Activated CD8-positive, alpha-beta memory T cell treated with anti-CD3 and anti-CD28 coated beads, Interleukin-2, amount 10 ng/mL, durations not matched to agents 7 days and 5 days (primary cell): ENCODE measurements around the gene TMEM72. TPM values are rescaled to one million over a fixed set of nuclear protein-coding genes. Genes with fewer than 3 reads are reported as not detected.

Source experiments
- ATAC-seq: fragments of 150-1000 bp; cut with Tn5 transposase; one replicate; pipeline ENCODE4 v1.10.0; 2021; ENCODE audit warnings: moderate library complexity
- CTCF ChIA-PET: fragments of 350-600 bp; sonication (Branson Sonifier 250); formaldehyde crosslinking; loops from one replicate; lab custom pipeline; 2021; ENCODE audit warnings: antibody characterized with exemption; lab: Charles Lee
- DNase-seq: peaks from one replicate; pipeline ENCODE4 v3.0.0-alpha.2; 2020
- H3K27ac Mint-ChIP-seq: one replicate; pipeline ENCODE4 v1.8.0; 2021; ENCODE audit warnings: mild to moderate bottlenecking, mixed read lengths
- H3K27me3 Mint-ChIP-seq: one replicate; pipeline ENCODE4 v1.8.0; 2021; ENCODE audit warnings: mixed read lengths
- H3K36me3 Mint-ChIP-seq: one replicate; pipeline ENCODE4 v1.8.0; 2021; ENCODE audit warnings: mild to moderate bottlenecking, mixed read lengths
- H3K4me1 Mint-ChIP-seq: one replicate; pipeline ENCODE4 v1.8.0; 2021; ENCODE audit warnings: mixed read lengths
- H3K4me3 Mint-ChIP-seq: one replicate; pipeline ENCODE4 v1.8.0; 2021; ENCODE audit warnings: mild to moderate bottlenecking, moderate library complexity, mixed read lengths
- H3K9me3 Mint-ChIP-seq: one replicate; pipeline ENCODE4 v1.8.0; 2022; ENCODE audit warnings: low read depth, mixed read lengths
- total RNA-seq, 2 experiments: library from RNA; stranded (reverse); gene quantifications; one replicate each; pipeline ENCODE4 v1.2.3, GENCODE V29; 2021

Gene TMEM72
- total RNA-seq, 2 experiments from 2014 or later, result not detected

DNA sequence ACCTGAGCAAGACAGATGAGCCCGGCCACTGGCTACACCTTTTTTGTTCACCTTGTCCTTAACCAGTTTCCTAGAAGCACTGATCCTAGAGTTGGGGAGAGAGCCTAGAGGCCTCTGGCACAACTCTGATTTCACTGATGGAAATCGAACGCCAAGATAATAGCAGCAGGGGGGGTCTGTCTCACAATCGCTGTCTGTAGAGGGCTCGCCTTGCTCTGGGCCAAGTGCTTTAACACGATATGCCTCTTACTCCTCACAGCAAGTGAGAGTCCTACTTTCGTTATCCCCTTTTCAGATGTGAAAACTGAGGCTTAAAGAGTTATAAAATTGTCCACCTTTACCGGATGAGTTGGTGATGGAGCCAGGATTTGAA is 48.9 kb downstream of the TMEM72 start:
- H3K4me1 Mint-ChIP-seq, result peaks cover 14% of the 10 kb centered on the region
- H3K4me3 Mint-ChIP-seq, result peak overlapping the region; percentile 25
- no peaks in the 10 kb centered on the region for H3K27me3 Mint-ChIP-seq
- CTCF ChIA-PET, result no interaction called here
- no peak for ATAC-seq
- H3K27ac Mint-ChIP-seq, result no peak overlapping the region
- H3K36me3 Mint-ChIP-seq, result peaks cover 9% of the 10 kb centered on the region
- DNase-seq, result no peak
- no peaks in the 10 kb centered on the region for H3K9me3 Mint-ChIP-seq

DNA sequence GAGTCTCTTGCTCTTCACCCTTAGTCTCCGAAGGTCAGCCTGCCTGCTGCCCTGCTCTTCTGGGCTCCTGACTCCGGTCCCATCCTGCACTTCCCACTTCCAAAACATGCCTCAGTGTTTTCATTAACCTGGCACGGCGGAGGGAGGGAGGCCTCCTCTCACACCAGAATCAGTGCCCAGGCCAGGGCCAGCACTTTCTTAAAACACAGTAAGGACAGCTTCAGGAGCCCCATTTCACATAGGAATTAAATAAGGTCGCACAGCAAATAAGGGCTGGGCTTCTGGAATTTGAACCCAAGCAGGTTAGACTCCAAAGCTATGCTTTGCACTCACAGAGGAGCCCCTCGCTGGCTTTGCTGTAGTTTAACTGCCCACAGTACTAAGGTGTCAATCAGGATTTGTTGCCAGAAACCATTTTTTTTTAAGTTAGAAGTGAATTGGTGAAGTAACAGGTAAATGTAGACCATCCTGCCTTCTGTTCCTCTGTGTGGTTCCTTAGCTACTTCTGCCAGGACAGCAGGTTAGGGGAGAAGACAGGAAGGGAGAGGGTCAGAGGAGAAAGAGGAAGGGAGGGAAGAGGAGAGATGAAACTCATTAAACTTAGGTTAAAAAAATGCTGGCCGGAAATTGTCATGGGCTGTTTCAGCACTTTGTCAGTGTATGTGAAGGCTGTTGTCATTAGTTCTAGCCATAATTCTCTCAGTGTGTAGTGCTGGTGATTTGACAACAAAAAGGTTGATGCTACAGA is 49.5 kb downstream of the TMEM72 start:
- H3K27ac Mint-ChIP-seq, result no peak overlapping the region
- peak; percentile 18 for DNase-seq
- peaks cover 9% of the 10 kb centered on the region for H3K36me3 Mint-ChIP-seq
- no peak for ATAC-seq
- peak overlapping the region; percentile 25 for H3K4me3 Mint-ChIP-seq
- H3K4me1 Mint-ChIP-seq, result peaks cover 14% of the 10 kb centered on the region
- no peaks in the 10 kb centered on the region for H3K9me3 Mint-ChIP-seq
- H3K27me3 Mint-ChIP-seq, result no peaks in the 10 kb centered on the region
- CTCF ChIA-PET, result interaction anchor here (1.3 kb wide), 1 partner anchor 28 kb away, joined by 6 read pairs; no protein-coding TSS in a partner anchor

DNA sequence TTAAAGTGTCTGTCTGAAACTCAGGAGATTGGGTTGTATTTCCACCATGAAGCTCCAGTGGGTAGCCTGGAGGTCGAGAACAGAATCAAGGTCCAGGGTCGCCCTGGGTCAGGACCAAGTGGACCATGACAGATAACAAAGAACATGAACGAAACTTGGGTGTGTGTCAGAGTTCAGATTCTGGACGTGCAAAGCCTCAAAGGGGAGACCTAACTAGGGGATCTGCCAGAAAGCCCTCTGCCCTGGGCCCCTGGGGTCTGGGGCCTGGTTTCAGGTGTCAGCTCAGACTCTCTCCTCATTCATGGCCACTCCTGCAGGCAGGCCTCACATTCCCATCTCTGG is 50.1 kb downstream of the TMEM72 start:
- Mint-ChIP-seq H3K27me3 (no peaks in the 10 kb centered on the region), H3K4me3 (no peak overlapping the region), H3K4me1 (peaks cover 17% of the 10 kb centered on the region), H3K27ac (no peak overlapping the region), H3K9me3 (no peaks in the 10 kb centered on the region), H3K36me3 (peaks cover 7% of the 10 kb centered on the region)
- DNase-seq (peak; percentile 37), ATAC-seq (no peak)
- CTCF ChIA-PET, result interaction anchor here (1.3 kb wide), 1 partner anchor 28 kb away, joined by 6 read pairs; no protein-coding TSS in a partner anchor

DNA sequence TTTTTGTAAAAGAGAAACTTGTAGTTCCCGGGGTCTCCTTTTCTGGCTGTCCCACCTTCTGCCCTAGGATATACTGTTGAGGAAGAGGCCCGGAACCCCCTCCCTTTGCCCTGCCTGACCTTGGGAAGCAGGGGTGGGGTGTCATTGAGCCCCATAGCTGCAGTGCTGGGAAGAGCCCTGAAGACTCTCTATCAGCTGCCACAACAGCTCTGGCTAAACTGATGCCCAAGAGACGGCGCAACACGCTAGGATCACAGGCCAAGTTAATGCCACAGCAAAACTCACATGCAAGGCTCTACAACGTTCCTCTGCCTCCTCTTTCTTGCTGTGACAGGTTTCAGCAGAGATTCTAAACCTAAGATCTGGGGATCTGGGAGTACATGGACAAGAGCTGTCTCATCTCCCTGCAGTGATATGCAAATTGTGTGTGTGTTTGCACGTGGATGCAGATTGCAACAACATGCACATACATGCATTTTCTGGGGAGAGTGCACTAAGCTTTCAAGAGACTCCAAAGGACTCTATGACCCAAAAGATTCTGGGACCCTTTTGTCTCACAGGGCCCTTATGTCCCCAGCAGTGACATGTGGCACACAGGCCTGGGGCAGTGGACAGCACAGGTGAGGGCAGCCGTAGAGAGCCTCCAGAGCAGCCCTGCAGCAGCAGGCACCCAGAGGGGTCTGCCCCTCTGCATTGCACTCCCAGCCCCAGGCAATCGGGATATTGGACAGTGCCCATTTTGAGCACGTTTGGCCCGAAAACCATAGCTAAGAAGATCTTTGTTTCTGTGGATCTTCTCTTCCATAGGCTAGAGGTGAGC is 51.0 kb downstream of the TMEM72 start:
- no peak overlapping the region for H3K4me3 Mint-ChIP-seq
- CTCF ChIA-PET, result interaction anchor here (1.3 to 3.1 kb wide), 2 partner anchors 12 to 29 kb away, joined by 4 to 16 read pairs; no protein-coding TSS in a partner anchor
- H3K9me3 Mint-ChIP-seq, result no peaks in the 10 kb centered on the region
- H3K4me1 Mint-ChIP-seq, result peaks cover 24% of the 10 kb centered on the region
- ATAC-seq (no peak), DNase-seq (peak; percentile 18)
- H3K27ac Mint-ChIP-seq, result no peak overlapping the region
- peaks cover 2% of the 10 kb centered on the region for H3K36me3 Mint-ChIP-seq
- H3K27me3 Mint-ChIP-seq, result no peaks in the 10 kb centered on the region

DNA sequence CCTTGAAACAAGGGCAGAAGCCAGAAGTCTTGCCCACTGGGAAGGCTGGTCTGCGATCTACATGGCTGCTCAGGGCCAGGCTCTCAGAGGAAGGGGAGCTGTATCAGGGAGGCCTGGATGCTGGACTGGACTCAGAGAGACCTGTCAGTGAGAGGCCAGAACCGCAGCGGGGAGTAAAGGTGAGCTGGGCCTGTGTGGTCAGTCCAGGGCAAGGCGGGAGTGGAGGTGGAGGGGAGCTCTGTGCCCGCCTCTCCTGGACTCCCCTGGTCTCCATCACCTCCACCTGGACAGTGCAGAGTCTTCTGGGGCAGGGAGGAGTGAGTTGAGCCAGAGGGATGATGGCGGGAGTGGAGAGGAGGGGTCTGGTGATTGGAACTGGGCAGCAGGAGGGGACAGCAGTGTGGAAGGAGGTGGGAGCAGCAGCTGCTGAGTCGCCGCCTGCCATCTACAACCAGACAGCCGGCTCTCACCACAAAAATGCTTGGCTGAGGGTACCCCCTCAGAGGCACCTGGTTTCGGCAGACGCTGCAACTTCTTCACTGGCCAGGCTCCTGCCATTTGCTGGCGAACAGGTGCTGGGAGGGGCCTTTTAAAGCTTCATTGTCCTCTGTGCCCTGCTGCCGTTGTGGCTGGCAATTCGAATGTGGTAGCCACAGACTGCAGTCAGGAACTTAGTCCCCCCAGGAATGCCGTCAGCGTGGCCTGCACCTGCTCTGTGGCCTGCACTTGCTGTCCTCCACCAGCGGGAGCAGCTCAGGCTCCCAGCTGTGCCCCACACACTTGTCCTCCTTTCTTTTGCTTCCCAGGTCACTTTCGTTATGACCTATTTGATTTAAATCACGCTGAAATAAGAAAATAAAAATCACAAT is 52.0 kb downstream of the TMEM72 start:
- no peaks in the 10 kb centered on the region for H3K27me3 Mint-ChIP-seq
- ATAC-seq (no peak), DNase-seq (no peak)
- CTCF ChIA-PET, result interaction anchor here (1.3 to 3.1 kb wide), 4 partner anchors 10 to 30 kb away, joined by 4 to 16 read pairs (median 6); no protein-coding TSS in a partner anchor
- H3K4me1 Mint-ChIP-seq, result peaks cover 27% of the 10 kb centered on the region
- no peaks in the 10 kb centered on the region for H3K9me3 Mint-ChIP-seq
- H3K36me3 Mint-ChIP-seq, result no peaks in the 10 kb centered on the region
- H3K27ac Mint-ChIP-seq, result no peak overlapping the region
- H3K4me3 Mint-ChIP-seq, result no peak overlapping the region

DNA sequence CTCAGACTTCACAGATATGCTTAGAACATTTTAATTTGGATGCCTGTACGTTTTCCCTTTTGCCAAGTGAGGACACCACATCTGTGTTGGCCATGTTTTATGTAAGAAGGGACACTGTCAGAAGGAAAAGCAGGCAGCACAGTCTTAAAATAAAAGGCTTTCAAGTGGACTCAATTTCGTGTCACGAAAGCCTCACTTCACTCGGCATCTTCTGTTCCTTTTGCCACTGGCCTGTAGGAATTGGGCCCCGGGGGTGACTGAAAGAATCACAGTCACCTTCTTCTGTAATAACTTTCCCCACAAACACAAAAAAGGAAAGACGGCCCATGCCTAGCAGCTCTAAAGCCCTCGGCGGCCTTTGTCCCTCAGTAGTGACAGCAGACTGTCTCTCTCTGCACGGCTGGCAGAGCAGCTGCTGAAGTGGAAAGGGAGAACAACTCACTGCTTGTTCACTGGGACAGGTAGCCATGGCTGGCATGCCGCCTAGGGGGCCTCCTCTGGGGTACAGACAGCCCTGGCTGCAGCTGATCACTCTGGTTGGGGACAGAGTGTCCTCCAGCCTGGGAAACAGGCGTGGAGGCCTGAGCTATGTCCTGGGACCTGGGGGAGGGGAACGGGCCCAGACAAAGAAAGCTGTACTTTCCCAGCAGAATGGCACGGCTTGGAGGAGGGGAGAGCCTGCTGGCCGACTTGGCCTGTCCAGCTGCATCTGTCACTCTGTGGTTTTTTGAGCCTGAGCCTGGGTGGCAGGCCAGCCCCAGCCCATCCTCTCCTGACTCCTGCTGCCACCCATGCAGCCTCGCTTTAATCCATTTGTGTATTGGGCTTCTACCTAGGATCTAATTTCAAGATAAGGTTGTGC is 52.9 kb downstream of the TMEM72 start:
- Mint-ChIP-seq H3K9me3 (no peaks in the 10 kb centered on the region), H3K36me3 (peaks cover 2% of the 10 kb centered on the region), H3K27me3 (no peaks in the 10 kb centered on the region), H3K4me3 (no peak overlapping the region), H3K27ac (no peak overlapping the region), H3K4me1 (peaks cover 27% of the 10 kb centered on the region)
- ATAC-seq, result no peak
- DNase-seq, result peak; percentile 35
- CTCF ChIA-PET, result interaction anchor here (1.3 to 3.1 kb wide), 4 partner anchors 10 to 31 kb away, joined by 5 to 16 read pairs (median 6); no protein-coding TSS in a partner anchor

DNA sequence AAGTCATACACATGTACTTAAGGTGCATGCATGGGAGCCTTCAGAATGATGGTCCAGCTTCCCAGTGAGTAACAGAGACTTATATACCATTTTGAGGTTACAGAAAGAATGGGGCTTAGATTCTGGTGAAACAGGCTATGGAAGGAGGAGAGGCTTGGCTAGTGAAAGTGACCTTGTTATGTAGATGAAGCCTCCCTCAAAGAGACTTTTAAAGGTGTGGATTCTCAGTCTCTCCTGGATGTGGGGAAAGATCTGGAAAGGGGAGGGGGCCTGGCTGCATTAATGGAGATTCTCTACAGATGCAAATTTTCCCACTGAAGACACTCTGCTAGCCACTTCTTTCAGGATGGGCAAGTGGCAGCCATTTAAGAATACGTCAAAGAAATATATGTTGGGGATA is 54.0 kb downstream of the TMEM72 start:
- Mint-ChIP-seq H3K4me3 (no peak overlapping the region), H3K27me3 (no peaks in the 10 kb centered on the region), H3K36me3 (peaks cover 2% of the 10 kb centered on the region), H3K4me1 (peaks cover 31% of the 10 kb centered on the region), H3K9me3 (no peaks in the 10 kb centered on the region), H3K27ac (no peak overlapping the region)
- CTCF ChIA-PET, result interaction anchor here (0.8 to 3.1 kb wide), 5 partner anchors 8 to 32 kb away, joined by 3 to 16 read pairs (median 7); no protein-coding TSS in a partner anchor
- DNase-seq, result no peak
- ATAC-seq, result no peak

DNA sequence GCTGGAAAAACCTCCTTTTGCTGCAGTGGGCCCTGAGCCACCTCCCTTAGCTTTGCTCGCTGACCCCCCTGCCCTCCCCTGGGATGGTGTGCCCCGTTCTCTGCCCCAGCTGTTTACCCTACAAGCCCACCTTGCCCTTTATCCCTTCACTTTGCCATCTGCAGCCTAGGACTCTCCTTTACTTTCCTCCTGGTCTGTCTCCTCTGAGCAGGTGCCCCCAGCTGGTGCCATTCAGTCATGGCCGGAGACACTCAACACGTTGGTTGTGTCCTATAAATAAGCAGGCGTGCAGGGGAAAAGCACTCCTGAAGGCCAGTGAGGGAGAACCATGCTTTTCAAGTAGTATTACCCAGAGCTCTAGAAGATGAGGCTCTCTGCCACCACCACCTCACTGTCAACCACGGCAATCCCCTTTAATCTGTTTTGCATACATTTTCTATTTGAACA is 54.5 kb downstream of the TMEM72 start:
- H3K27ac Mint-ChIP-seq, result no peak overlapping the region
- H3K4me1 Mint-ChIP-seq, result peaks cover 31% of the 10 kb centered on the region
- H3K27me3 Mint-ChIP-seq, result no peaks in the 10 kb centered on the region
- DNase-seq (no peak), ATAC-seq (no peak)
- no peak overlapping the region for H3K4me3 Mint-ChIP-seq
- H3K36me3 Mint-ChIP-seq, result peaks cover 2% of the 10 kb centered on the region
- H3K9me3 Mint-ChIP-seq, result no peaks in the 10 kb centered on the region
- CTCF ChIA-PET, result interaction anchor here (0.8 to 2.7 kb wide), 7 partner anchors 8 to 33 kb away, joined by 3 to 11 read pairs (median 4); partner anchors contain the start of gene DEPP1

DNA sequence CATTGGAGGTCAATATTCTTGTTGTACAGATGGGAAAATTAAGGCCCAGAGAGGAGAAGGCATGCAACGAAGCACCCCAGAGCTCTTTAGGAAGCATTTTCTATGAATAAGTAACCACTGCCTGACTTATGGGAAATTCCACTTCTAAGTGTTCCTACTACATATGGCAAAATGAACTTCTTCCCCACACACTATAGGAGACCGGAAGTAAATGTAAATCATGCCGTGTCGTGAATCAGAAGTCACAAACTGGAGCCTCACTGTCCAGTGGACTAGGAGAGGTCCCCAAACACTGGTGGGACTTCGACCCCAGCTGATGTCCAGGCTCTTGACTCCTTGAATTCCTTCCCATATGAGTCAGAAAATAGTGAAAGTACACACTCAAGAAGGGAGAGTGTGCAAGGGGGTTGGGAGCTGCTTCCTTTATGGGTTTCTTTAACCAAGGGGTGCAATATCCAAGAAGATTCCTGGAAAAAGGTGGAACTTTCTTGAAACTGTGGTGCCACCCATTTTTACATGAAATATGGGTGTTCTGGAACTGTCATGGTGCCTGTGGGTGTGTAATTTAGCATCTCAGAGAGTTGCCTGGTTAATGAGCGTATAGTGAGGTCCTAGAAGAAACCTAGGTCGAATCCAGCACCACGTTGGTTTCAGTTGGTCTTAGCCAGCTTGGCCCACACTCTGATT is 55.1 kb downstream of the TMEM72 start:
- CTCF ChIA-PET, result interaction anchor here (0.8 to 2.7 kb wide), 7 partner anchors 8 to 33 kb away, joined by 3 to 11 read pairs (median 4); partner anchors contain the start of gene DEPP1
- Mint-ChIP-seq H3K27ac (no peak overlapping the region), H3K9me3 (no peaks in the 10 kb centered on the region), H3K36me3 (peaks cover 2% of the 10 kb centered on the region), H3K27me3 (no peaks in the 10 kb centered on the region), H3K4me1 (peaks cover 31% of the 10 kb centered on the region), H3K4me3 (no peak overlapping the region)
- DNase-seq, result no peak
- ATAC-seq, result no peak

DNA sequence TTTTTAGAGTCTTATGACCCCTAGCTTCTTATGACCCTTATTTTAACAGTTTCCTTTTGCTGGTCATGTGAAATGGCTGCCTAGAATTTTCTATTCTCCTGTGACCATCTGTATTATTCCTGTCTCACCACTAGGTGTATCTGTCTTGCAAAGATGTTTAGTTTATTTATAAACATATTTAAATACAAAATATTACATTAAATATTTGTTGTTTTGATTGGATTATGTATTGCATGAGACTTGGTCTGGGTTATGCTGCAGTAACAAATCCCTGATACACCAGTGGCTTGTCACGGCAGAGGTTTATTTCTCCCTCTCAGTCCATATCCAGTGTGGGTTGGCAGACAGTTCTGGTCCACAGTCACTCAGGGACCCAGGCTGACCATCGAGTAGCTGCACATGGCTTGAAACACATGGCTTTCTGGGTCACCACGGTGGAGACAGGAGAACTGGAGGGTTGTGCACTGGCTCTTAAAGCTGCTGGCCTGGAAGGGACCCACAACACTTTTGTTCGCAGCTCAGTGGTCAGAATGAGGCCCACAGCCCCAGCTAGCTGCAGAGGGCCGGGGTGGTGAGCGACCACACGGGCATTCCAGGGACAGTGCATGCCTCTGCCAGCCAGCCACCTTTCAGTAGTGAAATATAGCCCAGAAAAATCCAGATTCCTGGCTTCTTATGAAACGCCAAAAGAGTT is 55.8 kb downstream of the TMEM72 start:
- Mint-ChIP-seq H3K9me3 (no peaks in the 10 kb centered on the region), H3K27ac (no peak overlapping the region), H3K36me3 (peaks cover 2% of the 10 kb centered on the region), H3K4me3 (no peak overlapping the region), H3K4me1 (peaks cover 31% of the 10 kb centered on the region), H3K27me3 (no peaks in the 10 kb centered on the region)
- ATAC-seq, result no peak
- DNase-seq, result no peak
- CTCF ChIA-PET, result interaction anchor here (0.8 to 5.2 kb wide), 7 partner anchors 9 to 34 kb away, joined by 3 to 38 read pairs (median 4); partner anchors contain the start of gene DEPP1

DNA sequence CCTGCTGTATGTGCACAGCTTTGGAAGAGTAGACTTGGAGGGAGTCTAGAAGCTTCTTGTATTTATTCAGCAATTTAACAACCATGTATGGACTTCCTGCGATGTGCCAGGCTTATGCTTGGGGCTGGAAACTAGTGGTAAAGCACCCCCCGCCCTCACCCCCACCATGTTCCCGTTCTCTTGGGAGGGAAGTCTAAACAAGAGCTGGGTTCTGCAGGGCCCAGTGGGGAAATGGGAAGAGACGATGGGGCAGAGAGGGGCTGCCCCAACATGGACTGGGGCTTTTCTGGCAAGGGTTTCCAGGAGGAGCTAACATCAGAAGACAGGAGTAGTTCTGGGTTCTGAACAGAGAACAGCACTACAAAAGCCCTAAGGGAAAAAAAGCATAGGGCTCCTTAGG is 56.5 kb downstream of the TMEM72 start:
- no peak overlapping the region for H3K4me3 Mint-ChIP-seq
- CTCF ChIA-PET, result interaction anchor here (2.7 to 5.2 kb wide), 2 partner anchors 9 to 35 kb away, joined by 11 to 38 read pairs; no protein-coding TSS in a partner anchor
- no peaks in the 10 kb centered on the region for H3K27me3 Mint-ChIP-seq
- H3K9me3 Mint-ChIP-seq, result no peaks in the 10 kb centered on the region
- peaks cover 31% of the 10 kb centered on the region for H3K4me1 Mint-ChIP-seq
- DNase-seq (no peak), ATAC-seq (no peak)
- peak overlapping the region; percentile 63 for H3K27ac Mint-ChIP-seq
- H3K36me3 Mint-ChIP-seq, result peaks cover 2% of the 10 kb centered on the region
